ENCODE results near the gene LAMC3.
"Not testable (repeated sequence)": the region's sequence is repeated elsewhere in the genome, so short reads cannot be mapped to it uniquely, and the experiment has no call there.

LAMC3 gene

GRCh38 chr9:131101207-131101964 lies 92.4 kb downstream of the LAMC3 start:
- no peak for DNase-seq

GRCh38 chr9:131103024-131103423 lies 94.0 kb downstream of the LAMC3 start:
- DNase-seq = no peak

DNA sequence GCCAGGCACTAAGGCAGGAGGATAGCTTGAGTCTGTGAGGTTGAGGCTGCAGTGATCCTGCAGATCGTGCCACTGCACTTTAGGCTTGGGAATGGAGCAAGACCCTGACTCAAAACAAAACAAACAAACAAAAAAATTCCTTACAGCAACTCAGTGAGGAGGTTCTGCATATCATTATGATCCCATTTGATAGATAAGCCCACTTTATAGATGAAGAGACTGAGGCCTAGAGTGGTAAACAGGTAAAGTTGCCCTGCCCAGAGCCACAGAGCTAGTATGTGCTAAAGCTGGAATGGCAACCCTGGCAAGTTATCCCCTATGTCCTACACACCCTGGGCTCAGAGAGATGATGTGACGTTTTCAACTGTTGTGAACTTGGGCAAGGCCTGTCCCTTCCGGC lies 94.6 kb downstream of the LAMC3 start:
- no peak for DNase-seq

- no peak for DNase-seq
Observed at GRCh38 chr9:131104016-131104740, 95.2 kb downstream of the LAMC3 start.

DNA sequence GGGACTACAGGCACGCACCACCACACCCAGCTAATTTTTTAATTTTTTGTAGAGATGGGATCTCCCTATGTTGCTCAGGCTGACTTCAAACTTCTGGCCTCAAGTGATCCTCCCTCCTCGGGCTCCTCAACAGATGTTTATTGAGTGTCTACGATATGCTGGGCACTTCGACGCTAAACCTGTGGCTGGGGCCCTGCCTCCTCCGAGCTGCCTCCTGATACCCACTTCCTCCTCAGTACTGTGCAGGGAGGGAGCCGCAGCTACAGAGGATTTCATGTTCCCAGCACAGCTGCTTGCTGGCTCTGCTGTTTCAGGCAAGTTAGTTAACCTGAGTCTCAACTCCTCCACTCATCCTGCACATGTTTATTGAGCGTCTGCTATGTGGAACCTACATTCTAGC lies 97.0 kb downstream of the LAMC3 start:
- no peak for DNase-seq

DNA sequence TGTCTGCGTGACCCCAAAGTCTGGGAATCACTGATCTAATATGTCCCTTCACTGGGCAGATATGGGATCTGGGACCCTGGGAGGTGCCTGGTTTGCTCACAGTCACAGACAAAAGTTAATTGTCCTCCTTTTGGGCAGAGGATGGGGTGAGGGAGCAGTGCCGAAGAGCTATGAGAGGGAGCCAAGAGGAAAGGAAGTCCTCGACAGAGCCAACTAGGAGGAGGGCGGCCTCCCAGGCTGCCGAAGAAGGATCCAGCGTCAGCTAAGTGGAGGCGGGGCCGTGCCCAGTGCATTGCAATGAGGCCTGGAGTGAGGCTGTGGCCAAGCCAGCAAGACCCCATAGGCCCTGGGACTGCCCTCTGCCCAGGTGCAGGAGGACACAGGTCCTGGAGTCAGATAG lies 98.8 kb downstream of the LAMC3 start:
- DNase-seq = no peak

- no peak for DNase-seq
Observed at GRCh38 chr9:131111186-131111853, 102.3 kb downstream of the LAMC3 start.

DNA sequence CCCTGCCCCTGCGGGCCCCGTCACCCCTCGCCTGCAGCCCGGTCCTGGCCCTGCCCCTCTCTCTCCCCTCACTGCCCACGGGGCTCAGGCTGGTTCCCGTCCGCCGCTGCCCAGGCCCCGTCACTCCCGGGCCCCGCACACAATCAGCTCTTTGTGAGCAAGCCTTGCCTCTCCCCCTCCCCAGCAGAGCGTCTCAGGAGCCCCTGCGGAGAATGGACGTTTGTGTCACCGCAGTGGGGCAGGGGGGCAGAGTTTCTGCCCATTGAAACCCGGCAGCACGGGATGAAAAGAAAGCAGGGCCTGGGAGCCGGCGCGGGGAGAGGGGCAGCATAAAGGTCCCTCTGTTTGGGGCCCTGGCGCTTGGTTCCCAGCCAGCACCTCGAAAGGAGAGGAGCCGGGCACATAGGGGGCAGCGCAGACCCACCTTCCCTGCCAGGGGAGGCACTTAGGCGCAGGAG lies 102.9 kb downstream of the LAMC3 start:
- no peak for DNase-seq

DNA sequence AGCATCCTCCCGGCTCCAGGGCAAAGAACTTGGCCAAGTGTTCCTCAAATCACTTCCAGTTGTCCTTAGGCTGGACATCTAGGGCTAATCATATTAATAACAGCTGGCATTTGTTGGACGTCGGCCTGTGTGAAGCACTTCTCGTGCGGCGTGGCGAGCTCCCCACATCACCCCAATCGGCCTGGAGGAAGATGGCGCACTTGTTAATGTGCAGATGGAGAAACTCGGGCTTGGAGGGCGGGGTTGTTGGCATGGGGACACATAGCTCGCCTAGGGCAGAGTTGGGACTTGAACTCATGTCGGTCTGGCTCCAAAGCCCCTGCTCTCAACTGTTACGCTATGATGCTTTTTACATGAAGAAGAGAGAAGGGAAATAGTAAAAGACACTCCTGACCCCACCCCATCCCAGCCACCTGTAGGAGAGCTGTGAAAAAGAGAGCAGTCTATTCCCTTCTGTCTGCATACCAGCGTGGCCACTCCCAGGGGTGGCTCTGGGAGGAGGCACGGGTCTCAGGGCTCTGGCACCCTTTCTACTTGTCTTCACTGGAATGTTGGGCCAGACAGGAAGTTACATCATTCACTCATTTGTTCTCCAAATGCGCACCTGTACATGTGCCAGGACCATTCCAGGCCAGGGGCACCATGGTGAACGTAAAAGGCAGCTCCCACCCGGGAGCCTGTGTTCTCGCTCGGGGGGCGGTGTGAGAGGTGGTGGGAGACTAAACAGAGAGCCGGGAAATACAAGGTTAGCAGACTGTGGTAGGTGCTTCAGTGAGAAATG lies 103.6 kb downstream of the LAMC3 start:
- no peak for DNase-seq

GRCh38 chr9:131113655-131114054 lies 104.7 kb downstream of the LAMC3 start:
- no peak for DNase-seq

- DNase-seq = no peak
Observed at GRCh38 chr9:131114084-131114535, 105.1 kb downstream of the LAMC3 start.

DNA sequence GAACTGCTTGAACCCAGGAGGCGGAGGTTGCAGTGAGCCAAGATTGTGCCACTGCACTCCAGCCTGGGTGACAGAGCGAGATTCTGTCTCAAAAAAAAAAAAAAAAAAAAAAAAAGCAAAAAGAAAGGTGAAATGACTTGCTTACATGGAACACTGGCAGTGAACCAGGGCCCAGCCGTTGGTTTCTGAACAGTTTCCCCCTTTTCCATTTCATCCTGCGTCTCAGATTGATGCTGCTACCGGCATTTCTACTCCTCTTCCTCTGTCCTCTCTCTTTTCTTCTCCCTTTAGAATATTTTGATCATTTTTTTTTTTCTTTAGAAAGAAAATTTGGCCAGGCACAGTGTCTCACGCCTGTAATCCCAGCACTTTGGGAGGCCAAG lies 106.4 kb downstream of the LAMC3 start:
- DNase-seq = not testable (repeated sequence)

DNA sequence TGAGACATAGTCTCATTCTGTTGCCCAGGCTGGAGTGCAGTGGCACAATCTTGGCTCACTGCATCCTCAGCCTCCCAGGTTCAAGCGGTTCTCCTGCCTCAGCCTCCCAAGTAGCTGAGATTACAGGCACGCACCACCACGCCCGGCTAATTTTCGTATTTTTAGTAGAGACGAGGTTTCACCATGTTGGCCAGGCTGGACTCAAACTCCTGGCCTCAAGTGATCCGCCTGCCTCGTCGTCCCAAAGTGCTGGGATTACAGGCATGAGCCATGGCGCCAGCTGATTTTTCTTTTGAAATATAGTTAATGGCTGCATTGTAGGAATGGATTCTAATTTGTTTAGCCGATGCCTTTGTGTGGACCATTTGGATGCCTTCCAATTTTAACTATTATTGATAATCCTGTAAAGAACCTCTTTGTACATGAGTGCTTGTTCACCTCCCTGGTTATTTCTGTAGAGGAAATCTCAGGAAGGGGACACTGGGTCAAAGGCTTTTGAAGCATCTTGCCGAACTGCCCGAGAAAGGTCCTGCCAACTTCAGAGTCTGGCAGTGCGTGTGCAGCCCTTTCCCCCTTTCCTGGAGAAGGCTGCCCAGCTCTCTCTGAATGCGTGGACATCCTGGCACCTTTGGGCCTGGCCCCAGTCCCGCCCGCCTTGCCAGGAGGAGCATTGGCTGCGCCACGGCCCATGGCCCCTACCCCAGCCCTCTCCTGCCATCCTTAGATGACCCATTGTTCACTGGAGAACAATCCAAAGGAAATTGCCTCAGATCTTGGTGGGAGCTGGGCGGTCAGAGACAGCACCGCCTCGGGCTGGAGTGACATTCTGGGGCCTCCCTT lies 107.5 kb downstream of the LAMC3 start:
- DNase-seq = no peak

DNA sequence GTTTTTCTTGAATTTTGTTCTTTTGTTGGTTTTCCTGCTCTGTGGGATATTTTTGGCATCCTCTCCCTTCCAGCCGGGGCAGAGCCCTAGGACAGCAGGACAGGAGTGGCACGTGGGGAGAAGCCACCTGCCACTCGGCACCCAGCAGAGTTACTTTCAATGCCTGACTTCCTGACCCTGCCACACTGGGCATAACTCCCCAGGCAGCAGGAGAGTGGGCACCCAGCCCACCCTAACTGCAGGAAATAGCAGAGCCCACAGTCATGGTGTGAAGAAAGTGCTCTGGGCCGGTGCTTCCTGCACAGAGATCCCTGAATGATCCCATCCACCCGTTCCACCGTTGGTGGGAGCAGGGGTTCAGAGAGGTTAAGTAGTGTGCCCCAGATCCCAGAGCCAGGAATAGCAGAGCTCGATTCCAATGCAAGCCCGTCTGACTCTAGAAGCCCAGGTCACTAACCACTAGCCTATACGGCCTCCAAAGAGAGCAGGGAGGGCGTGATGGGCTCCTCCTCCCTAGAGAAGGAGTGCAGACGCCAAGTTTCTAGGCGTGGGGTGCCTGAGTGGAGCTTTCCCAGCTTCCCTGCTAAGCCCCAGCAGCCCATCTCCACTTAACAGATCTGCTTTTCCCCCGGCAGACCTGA lies 108.3 kb downstream of the LAMC3 start:
- DNase-seq = no peak

- DNase-seq = no peak
Observed at GRCh38 chr9:131117762-131118145, 108.8 kb downstream of the LAMC3 start.

DNA sequence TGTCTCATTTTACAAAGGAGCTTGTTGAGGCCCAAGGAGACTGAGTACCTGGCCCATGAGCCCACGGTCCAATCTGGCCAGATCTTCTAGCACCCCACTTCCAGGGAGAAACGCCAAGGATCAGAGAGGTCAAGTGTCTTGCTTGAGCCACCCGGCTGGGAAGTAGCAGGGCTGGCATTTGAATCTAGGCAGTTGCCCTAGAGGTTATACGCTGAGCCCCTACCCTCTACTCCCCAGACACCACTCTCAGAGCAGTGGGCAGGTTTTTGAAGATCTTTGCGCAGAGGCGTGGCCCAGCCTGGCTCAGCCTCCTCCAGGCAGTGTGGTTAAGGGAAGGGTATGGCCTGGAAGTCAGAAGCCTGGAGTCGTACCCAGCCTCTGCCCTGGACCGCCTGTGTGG lies 110.6 kb downstream of the LAMC3 start:
- no peak for DNase-seq

GRCh38 chr9:131120620-131121228 lies 111.8 kb downstream of the LAMC3 start:
- no peak for DNase-seq

DNA sequence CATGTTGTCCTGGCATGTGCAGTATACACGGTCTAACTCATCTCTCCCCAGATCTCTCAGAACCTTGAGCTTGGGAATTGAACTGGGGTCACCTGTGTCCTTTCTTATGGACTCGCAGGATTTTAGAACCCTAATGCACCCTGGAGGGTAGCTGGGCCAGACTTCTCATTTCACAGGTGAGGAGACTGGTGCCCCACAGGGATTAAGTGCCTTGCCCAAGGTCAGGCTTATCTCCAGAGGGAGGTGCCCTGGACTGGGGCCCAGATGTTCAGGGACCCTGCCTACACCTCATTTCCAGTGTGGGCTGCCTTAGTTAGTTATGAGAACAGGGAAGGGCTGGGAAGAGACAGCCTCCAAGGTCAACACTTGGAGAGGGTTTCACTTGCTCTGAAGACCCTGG lies 112.4 kb downstream of the LAMC3 start:
- no peak for DNase-seq

- no peak for DNase-seq
Observed at GRCh38 chr9:131122158-131122557, 113.2 kb downstream of the LAMC3 start.

- no peak for DNase-seq
Observed at GRCh38 chr9:131125038-131125287, 116.0 kb downstream of the LAMC3 start.

GRCh38 chr9:131125288-131126058 lies 116.5 kb downstream of the LAMC3 start, which contains the start of gene NUP214:
TSS of gene NUP214 (plus strand) at chr9:131125586. CDS start at chr9:131125705, 119 bp downstream.
- peak; percentile 99 for DNase-seq

All from activated CD4-positive, alpha-beta T cell treated with anti-CD3 and anti-CD28 coated beads, Interleukin-2, Interleukin-6, amounts not matched to agents 100 ng/mL and 50 ng/mL, durations not matched to agents 16 hours and 8 hours (primary cell).